Right ventricle myocardium inferior (tissue), 1 donor: ENCODE measurements around the gene ATE1. TPM values are rescaled to one million over a fixed set of nuclear protein-coding genes. Genes with fewer than 3 reads are reported as not detected.
"Not testable (repeated sequence)": the region's sequence is repeated elsewhere in the genome, so short reads cannot be mapped to it uniquely, and the experiment has no call there.

Source experiments
- ATAC-seq: fragments of 200-7000 bp; cut with Tn5 transposase; one replicate; pipeline ENCODE4 v1.9.1; 2020; ENCODE audit warnings: mild to moderate bottlenecking, moderate library complexity
- DNase-seq: peaks from one replicate; pipeline ENCODE4 v3.0.0; 2021; ENCODE audit errors: missing footprints
- intact Hi-C: fragments of 100-400 bp; cut with DNase I; formaldehyde crosslinking; loops from one replicate; pipeline ENCODE4 v1.11.0; 2022
- total RNA-seq: library from RNA; stranded (reverse); fragmentation: NEBNext Ultra II Directional; extraction: Animal tissue kit (Norgen Biotek cat#: 25700); gene quantifications from one replicate; pipeline ENCODE4 v1.2.1, GENCODE V29; 2021
- donor health status: DM: no; HTN: yes; CAD: no; lungs with severe emphysema.

ATE1 gene
- total RNA-seq, 1 donor from 2014 or later: 31.5 TPM

GRCh38 chr10:121732172-121732571 is 195.7 kb downstream of the ATE1 start:
- no peak for DNase-seq
- intact Hi-C loops: loop anchor here (10.0 kb wide), 1 partner anchor 127 kb away; no protein-coding TSS in a partner anchor
- no peak for ATAC-seq

GRCh38 chr10:121724282-121724681 is 203.5 kb downstream of the ATE1 start:
- intact Hi-C loops: no loop called here
- ATAC-seq (no peak), DNase-seq (no peak)

GRCh38 chr10:121722665-121723064 is 205.2 kb downstream of the ATE1 start:
- intact Hi-C loops: no loop called here
- ATAC-seq: no peak
- DNase-seq: no peak

GRCh38 chr10:121721257-121721656 is 206.6 kb downstream of the ATE1 start:
- DNase-seq (no peak), ATAC-seq (no peak)
- intact Hi-C loops: no loop called here

- no peak for ATAC-seq
- intact Hi-C loops: no loop called here
- no peak for DNase-seq
Observed at GRCh38 chr10:121715969-121716368, 211.9 kb downstream of the ATE1 start.

- no peak for DNase-seq
- intact Hi-C loops: no loop called here
- ATAC-seq: no peak
Observed at GRCh38 chr10:121715076-121715475, 212.8 kb downstream of the ATE1 start.

GRCh38 chr10:121713486-121713885 is 214.3 kb downstream of the ATE1 start:
- no peak for ATAC-seq
- no peak for DNase-seq
- intact Hi-C loops: no loop called here

- DNase-seq (no peak), ATAC-seq (no peak)
- intact Hi-C loops: no loop called here
Observed at GRCh38 chr10:121710971-121711370, 216.9 kb downstream of the ATE1 start.

- intact Hi-C loops: no loop called here
- DNase-seq: no peak
- peak; percentile 72 for ATAC-seq
Observed at GRCh38 chr10:121710207-121710606, 217.6 kb downstream of the ATE1 start.

- intact Hi-C loops: no loop called here
- DNase-seq (no peak), ATAC-seq (peak; percentile 89)
Observed at GRCh38 chr10:121709675-121710073, 218.2 kb downstream of the ATE1 start.

- ATAC-seq: no peak
- intact Hi-C loops: no loop called here
- no peak for DNase-seq
Observed at GRCh38 chr10:121708728-121709674, 218.8 kb downstream of the ATE1 start.

GRCh38 chr10:121702351-121703320 is 225.2 kb downstream of the ATE1 start:
- intact Hi-C loops: no loop called here
- no peak for ATAC-seq
- no peak for DNase-seq

- ATAC-seq: no peak
- DNase-seq: no peak
- intact Hi-C loops: no loop called here
Observed at GRCh38 chr10:121700416-121700815, 227.4 kb downstream of the ATE1 start.

GRCh38 chr10:121699703-121700102 is 228.1 kb downstream of the ATE1 start:
- ATAC-seq, DNase-seq, intact Hi-C loops: not testable (repeated sequence)

GRCh38 chr10:121698902-121699301 is 228.9 kb downstream of the ATE1 start:
- DNase-seq: no peak

GRCh38 chr10:121698336-121698735 is 229.5 kb downstream of the ATE1 start:
- ATAC-seq (no peak), DNase-seq (no peak)
- intact Hi-C loops: no loop called here

More at GRCh38 chr10:121698902-121699301, 228.9 kb downstream of the ATE1 start:
- intact Hi-C loops: no loop called here
- no peak for ATAC-seq

- DNase-seq (no peak), ATAC-seq (no peak)
- intact Hi-C loops: no loop called here
Observed at GRCh38 chr10:121696854-121697253, 231.0 kb downstream of the ATE1 start.

GRCh38 chr10:121695731-121696464 is 231.9 kb downstream of the ATE1 start:
- ATAC-seq (no peak), DNase-seq (no peak)
- intact Hi-C loops: no loop called here
